NCI-H146 treated with DMSO at 0.1 percent for 48 hours (cell line): Measurements from ENCODE around the gene VPS11.
A peak's percentile ranks its signal among the peaks of the same experiment; 100 is the strongest.
"Not testable (repeated sequence)": the region's sequence is repeated elsewhere in the genome, so short reads cannot be mapped to it uniquely, and the experiment has no call there.

Source experiments
- DNase-seq: peaks from one replicate; lab custom pipeline; 2025; ENCODE audit not compliant: unreplicated experiment; lab: John Stamatoyannopoulos, UW

VPS11 gene

DNA sequence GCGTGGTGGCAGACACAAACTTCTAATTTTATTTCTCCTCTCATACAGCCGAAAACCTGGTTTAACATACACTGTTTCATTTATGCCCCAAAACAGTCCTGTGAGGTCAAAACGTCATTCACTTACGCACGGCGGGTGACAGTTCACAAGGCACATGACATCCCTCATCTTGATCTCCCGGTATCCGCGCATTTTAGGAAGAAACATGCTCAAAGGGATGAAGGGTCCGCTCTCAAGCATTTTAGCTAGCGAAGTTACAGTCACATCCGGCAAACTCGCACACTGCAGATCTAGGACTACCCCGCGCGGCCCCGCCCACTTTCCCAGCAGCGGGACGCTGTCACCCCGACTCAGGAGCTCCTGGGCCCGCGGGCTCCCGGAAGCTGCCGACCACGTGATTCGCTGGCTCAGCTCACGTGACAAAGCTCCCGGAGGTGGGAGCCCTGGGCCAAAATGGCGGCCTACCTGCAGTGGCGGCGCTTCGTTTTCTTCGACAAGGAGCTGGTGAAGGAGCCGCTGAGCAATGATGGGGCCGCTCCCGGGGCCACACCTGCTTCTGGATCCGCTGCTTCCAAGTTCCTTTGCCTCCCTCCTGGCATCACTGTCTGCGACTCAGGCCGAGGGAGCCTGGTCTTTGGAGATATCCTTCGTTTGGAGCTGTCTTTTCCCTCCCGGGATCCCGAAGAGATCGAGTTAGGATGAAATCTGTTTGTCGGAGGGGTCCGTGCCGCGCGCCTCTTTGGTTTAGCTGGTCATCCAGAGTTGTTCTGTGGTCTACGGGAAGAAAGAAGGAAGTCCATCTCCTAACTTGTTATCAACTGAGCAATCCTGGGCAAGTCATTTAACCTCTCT is at the start of gene VPS11:
Gene VPS11, plus strand, starts transcription at position 448 of the 852 bp plus-strand sequence. Its CDS starts 6 bp downstream, at position 454.
- peak; percentile 89 for DNase-seq

DNA sequence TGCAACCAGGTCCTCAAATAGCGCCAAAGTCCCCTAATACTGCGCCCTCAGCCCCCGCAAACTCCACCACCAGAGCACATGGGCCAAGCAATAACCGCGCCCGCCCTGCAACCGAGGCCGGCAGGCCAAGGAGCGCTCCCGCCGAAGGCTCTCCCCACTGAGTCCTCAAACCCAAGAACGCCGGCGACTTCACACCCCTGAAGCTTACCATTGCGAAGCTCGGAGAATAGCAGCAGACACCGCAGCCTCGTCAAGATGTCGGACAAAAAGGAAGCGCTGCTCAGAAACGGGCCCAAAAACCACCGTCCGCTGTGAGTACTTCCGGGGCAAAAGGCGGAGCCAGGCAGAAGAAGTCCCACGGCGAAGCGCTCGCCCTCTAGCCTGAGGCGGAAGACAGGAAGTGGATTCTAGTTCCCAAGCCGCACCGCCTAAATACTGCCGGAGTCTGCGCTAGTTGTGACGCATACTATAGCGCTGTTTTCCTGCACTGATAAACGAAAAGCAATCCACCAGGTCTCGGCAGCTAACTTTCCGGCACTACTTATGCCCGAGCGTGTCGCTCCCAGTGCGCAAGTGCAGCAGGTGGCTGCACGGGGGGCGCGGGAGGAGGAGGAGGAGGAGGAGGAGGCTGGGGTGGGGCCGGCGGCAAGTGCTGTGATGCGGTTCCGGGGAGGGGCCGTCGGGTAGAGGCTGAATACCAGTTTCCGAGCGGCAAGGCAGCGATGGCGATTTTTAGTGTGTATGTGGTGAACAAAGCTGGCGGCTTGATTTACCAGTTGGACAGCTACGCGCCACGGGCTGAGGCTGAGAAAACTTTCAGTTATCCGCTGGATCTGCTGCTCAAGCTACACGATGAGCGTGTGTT is 49.3 kb upstream of the VPS11 start, which contains the start of the genes RPS25 and TRAPPC4:
Gene RPS25, minus strand, starts transcription at position 270 of the 865 bp plus-strand sequence. Its CDS starts 59 bp downstream, at position 211.
Gene TRAPPC4, plus strand, starts transcription at position 693 of the 865 bp plus-strand sequence. Its CDS starts 30 bp downstream, at position 723.
- DNase-seq = peak; percentile 90

DNA sequence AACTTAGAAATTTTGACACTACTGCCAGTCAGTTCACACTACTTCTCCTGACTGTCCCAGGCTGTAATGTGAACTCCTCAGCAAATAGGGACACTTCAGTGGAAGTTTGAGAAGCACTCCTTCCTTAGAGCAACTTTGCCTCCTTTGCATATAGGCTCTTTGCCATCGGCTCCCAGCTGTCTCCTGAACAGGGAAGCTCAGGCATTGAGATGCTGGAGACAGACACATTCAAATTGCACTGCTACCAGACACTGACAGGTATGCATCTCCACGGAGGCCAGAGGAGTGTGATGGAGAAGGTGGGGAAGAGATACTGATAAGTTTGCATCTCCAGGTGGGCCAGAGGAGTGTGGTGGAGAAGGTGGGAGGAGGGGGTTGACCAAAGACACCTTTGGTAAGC is 47.6 kb upstream of the VPS11 start:
- no peak for DNase-seq

DNA sequence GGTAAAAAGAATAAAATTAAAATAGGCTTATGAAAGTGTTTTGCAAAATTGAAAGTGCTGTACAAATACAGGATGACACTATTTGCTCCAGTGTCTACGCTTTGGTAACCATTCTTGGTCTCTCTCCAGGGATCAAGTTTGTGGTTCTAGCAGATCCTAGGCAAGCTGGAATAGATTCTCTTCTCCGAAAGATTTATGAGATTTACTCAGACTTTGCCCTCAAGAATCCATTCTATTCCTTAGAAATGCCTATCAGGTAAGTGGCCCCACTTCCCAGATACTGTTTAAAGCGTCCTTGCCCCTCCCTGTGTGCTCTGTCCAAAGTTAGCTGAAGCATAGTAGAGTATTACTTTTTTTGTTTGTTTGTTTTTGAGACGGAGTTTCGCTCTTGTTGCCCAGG is 46.0 kb upstream of the VPS11 start:
- no peak for DNase-seq

DNA sequence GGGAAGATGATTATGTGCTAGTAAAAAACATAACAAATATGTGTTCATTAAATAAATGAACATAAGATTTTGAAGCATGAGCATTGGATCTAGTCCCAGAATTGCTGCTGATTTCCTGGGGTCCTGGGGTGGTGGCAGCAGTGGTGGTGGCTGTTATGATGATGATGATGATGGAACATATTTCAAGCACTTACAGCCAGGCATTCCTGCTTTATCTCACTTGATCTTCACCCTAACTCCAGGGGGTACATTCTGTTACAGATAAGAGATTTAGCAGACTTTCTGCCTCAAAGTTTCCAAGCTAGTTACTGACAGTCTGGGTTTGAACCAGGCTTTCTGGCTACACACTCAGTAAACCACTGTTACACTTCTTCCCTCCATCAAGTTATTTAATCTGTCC is 43.9 kb upstream of the VPS11 start:
- no peak for DNase-seq

DNA sequence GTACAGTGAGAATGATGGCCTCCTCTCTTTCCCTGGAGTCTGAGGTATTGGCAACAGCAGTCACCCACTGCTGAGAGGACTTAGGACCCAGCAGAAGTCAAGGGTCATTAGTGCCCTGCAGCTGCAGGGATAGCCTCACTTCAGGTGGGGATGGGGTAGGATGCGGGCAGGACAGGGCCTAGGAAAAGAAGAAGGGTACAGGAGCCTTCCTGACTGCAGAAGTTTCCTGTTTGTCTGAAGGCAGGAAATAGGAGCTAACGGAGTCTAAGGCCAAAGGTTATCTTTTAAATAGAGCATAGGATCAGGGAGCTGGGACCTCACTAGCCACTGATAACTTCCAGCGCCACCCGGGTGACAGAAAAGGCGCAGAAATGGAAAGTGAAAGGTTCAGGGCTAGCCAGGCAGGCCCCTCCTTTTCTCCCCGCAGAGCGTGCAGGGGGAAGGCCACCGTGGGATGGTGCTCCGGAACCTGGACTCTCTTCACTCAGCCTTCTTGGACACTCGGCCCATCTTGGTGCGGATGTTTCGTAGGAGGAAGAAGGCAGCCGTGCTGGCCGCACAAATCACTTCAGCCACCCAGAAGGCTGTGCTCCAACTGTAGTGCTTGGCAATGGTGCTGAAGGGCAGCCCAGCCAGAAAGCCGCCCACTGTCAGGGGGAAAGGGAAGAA is 43.1 kb upstream of the VPS11 start:
- no peak for DNase-seq

- DNase-seq = no peak
Observed at GRCh38 chr11:119025099-119025473, 42.5 kb upstream of the VPS11 start.

GRCh38 chr11:119025541-119025940 is 42.1 kb upstream of the VPS11 start:
- DNase-seq = no peak

GRCh38 chr11:119025978-119026766 is 41.4 kb upstream of the VPS11 start:
- DNase-seq = no peak

GRCh38 chr11:119026970-119027369 is 40.6 kb upstream of the VPS11 start:
- no peak for DNase-seq

GRCh38 chr11:119027561-119028345 is 39.9 kb upstream of the VPS11 start:
- DNase-seq = no peak

DNA sequence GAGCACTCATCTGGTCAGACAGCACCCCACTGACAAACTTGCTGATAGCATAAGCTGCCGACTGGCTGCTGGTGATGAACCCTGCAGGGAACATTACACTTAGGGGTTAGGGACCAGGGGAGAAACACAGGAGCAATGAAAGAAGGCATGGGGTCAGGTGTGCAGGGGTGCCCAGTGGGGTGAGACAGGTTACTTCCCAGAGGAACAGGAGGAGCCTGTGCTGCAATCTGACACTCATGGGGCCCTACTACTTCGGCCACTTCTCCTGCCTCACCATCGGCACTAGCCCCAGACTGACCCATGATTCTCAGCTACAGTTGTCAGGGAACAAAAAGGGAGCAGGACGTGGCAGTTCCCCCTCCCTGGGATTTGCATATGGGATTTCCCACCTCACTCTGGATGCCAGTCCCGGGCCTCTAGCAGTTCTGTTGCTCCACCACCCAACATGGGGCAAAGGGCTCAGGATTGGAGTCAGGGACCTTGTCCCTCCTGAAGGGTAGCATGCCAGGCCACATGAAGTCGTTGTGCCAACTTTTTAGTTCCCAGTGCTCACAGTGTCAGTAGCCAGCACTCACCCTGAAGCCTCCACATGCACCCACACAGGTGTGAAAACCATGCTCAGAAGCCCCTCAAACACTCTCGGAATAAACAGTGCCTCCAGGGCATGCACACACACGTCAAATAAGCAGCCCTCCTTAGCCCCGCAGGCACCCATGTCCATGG is 39.1 kb upstream of the VPS11 start:
- no peak for DNase-seq

DNA sequence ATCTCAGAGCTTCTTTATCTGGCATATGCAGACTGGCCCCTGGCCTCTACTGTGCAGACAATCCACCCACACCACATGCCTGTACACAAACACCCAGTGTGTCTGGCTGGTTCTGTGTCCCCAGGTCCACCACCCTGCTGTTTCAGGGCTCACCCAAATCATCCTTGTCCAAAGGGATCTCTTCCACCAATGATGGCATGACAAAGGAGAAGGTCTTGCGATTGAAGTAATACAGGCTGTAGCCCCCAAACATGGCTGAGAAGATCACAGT is 38.6 kb upstream of the VPS11 start:
- DNase-seq = no peak

- DNase-seq = no peak
Observed at GRCh38 chr11:119029340-119030028, 38.1 kb upstream of the VPS11 start.

DNA sequence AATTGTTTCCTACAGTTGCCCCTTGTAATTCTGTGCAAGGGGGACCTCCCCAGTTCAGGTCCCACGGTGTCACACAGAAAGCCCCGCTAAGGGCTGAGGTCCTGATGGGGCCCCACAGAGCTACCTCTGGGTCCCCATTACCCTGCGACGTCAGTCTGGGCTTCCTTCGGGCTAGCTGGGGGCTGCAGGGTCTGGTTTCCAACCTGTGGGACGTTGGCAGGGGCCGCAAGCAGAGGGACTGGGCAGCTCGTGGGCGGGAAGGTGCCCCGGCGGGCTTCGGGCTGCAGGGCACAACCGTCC is 37.6 kb upstream of the VPS11 start:
- no peak for DNase-seq

GRCh38 chr11:119030329-119031047 is 37.1 kb upstream of the VPS11 start, which contains the start of gene SLC37A4:
Gene SLC37A4, minus strand, starts transcription at chr11:119030877.
- DNase-seq = peak; percentile 90

DNA sequence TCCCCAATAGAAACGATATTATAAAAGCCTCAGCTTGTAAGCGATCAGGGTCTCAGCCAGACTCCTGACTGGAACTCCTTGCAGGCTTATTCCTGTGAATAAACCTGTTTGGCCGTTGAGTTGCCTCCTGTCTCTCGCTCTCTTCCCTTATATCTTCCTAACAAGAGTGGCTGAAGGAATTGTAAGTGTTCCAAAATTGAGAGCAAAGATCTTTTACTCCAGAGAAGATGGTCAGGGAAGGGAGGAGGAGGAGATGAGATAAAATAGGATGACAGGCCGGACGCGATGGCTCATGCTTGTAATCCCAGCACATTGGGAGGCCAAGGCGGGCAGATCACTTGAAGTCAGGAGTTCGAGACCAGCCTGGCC is 35.7 kb upstream of the VPS11 start:
- no peak for DNase-seq

DNA sequence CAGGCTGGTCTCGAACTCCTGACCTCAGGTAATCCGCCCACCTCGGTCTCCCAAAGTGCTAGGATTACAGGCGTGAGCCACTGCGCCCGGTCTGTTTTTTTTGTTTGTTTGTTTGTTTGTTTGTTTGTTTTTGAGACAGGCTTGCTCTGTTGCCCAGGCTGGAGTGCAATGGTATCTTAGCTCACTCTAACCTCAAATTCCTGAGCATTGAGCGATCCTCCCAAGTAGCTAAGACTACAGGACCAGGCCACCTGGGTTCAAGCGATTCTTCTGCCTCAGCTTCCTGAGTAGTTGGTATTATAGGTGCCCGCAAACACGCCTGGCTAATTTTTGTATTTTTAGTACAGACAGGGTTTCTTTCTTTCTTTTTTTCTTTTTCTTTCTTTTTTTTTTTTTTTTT is 34.2 kb upstream of the VPS11 start:
- DNase-seq = not testable (repeated sequence)
